CD4-positive, alpha-beta memory T cell (primary cell): ENCODE results near the gene ZNRF4. TPM values are rescaled to one million over a fixed set of nuclear protein-coding genes. Genes with fewer than 3 reads are reported as not detected.
"Not testable (repeated sequence)": the region's sequence is repeated elsewhere in the genome, so short reads cannot be mapped to it uniquely, and the experiment has no call there.

Experiments used
- CTCF ChIA-PET: fragments of 350-600 bp; sonication (Branson Sonifier 250); formaldehyde crosslinking; loops from one replicate; lab custom pipeline; 2021; ENCODE audit warnings: inconsistent platforms; ENCODE audit not compliant: partially characterized antibody; lab: Charles Lee
- POLR2A ChIA-PET: fragments of 350-600 bp; sonication (Branson Sonifier 250); formaldehyde crosslinking; loops from one replicate; lab custom pipeline; 2021; ENCODE audit not compliant: partially characterized antibody; lab: Charles Lee
- DNase-seq, 5 donors: peaks; one replicate each; pipeline versions ENCODE4 v3.0.0 to v3.0.0-alpha.2; 2020 to 2022; ENCODE audit warnings: mixed read lengths in 1 of 5
- H3K27ac ChIP-seq: one replicate; pipeline ENCODE4 v1.7.0; 2013; ENCODE audit warnings: low read depth, low read length
- H3K27me3 ChIP-seq: 2 replicates; pipeline ENCODE4 v1.7.0; 2013; ENCODE audit warnings: mild to moderate bottlenecking, low read length, moderate library complexity; ENCODE audit not compliant: insufficient read depth
- H3K36me3 ChIP-seq: 2 replicates; pipeline ENCODE4 v1.7.0; 2013; ENCODE audit warnings: mild to moderate bottlenecking, low read length, moderate library complexity; ENCODE audit not compliant: insufficient read depth
- H3K4me1 ChIP-seq: 2 replicates; pipeline ENCODE4 v1.7.0; 2013; ENCODE audit warnings: mild to moderate bottlenecking, low read length, moderate library complexity; ENCODE audit not compliant: insufficient read depth
- H3K4me3 ChIP-seq, 2 donors: one replicate each; pipeline ENCODE4 v1.7.0; 2013; ENCODE audit warnings: low read length in 2 of 2, mild to moderate bottlenecking in 1 of 2
- H3K9me3 ChIP-seq, 2 donors: one replicate each; pipeline ENCODE4 v1.7.0; 2013; ENCODE audit warnings: low read length in 2 of 2, control low read depth in 1 of 2; ENCODE audit not compliant: control insufficient read depth in 1 of 2
- H3K27ac Mint-ChIP-seq, 7 donors: one replicate each; pipeline ENCODE4 v1.8.0; 2020 to 2021; ENCODE audit warnings: mixed read lengths in 7 of 7, mild to moderate bottlenecking in 6 of 7, inconsistent platforms in 3 of 7, moderate library complexity in 3 of 7
- H3K27me3 Mint-ChIP-seq, 2 donors: one replicate each; pipeline ENCODE4 v1.8.0; 2020 to 2021; ENCODE audit warnings: mixed read lengths in 2 of 2
- H3K36me3 Mint-ChIP-seq, 2 donors: one replicate each; pipeline ENCODE4 v1.8.0; 2020 to 2021; ENCODE audit warnings: mixed read lengths in 2 of 2, inconsistent platforms in 1 of 2, mild to moderate bottlenecking in 1 of 2
- H3K4me1 Mint-ChIP-seq, 4 donors: one replicate each; pipeline ENCODE4 v1.8.0; 2020 to 2021; ENCODE audit warnings: mixed read lengths in 4 of 4, mild to moderate bottlenecking in 1 of 4
- H3K4me3 Mint-ChIP-seq, 8 donors: one replicate each; pipeline ENCODE4 v1.8.0; 2020 to 2021; ENCODE audit warnings: mixed read lengths in 8 of 8, mild to moderate bottlenecking in 7 of 8, moderate library complexity in 6 of 8, inconsistent platforms in 3 of 8
- H3K9me3 Mint-ChIP-seq, 8 donors: one replicate each; pipeline ENCODE4 v1.8.0; 2020 to 2021; ENCODE audit warnings: mixed read lengths in 8 of 8, mild to moderate bottlenecking in 5 of 8, inconsistent platforms in 3 of 8, moderate library complexity in 1 of 8
- intact Hi-C: fragments of 100-400 bp; cut with micrococcal nuclease; formaldehyde crosslinking; loops from one replicate; pipeline ENCODE4 v1.15.1; 2023
- polyA plus RNA-seq, 2 donors: library from polyadenylated mRNA; unstranded; fragments of 300-500 nt; fragmentation: Illumina TruSeq; gene quantifications; one replicate each; pipeline ENCODE4 v1.2.3, GENCODE V29; 2021
- total RNA-seq, 2 experiments: library from RNA; stranded (reverse); gene quantifications; one replicate each; pipeline ENCODE4 v1.2.3, GENCODE V29; 2021

Gene ZNRF4
- total and polyA plus RNA-seq, 4 experiments from 2014 or later: not detected

- Mint-ChIP-seq H3K27ac (no peak overlapping the region), H3K4me3 (no peak overlapping the region), H3K4me1 (no peaks in the 10 kb centered on the region), H3K9me3 (peaks cover 0 to 18% (median 9%) of the 10 kb centered on the region in 8 donors), H3K27me3 (peaks cover 6 to 36% of the 10 kb centered on the region in 2 donors), H3K36me3 (no peaks in the 10 kb centered on the region)
- Histone ChIP-seq H3K4me3 (no peak overlapping the region), H3K27ac (no peak overlapping the region), H3K4me1 (no peaks in the 10 kb centered on the region), H3K27me3 (no peaks in the 10 kb centered on the region), H3K9me3 (no peaks in the 10 kb centered on the region), H3K36me3 (no peaks in the 10 kb centered on the region)
- no peak for DNase-seq
- ChIA-PET CTCF (no interaction called here), POLR2A (no interaction called here)
- intact Hi-C loops: loop anchor here (5.0 kb wide), 1 partner anchor 437 kb away; no protein-coding TSS in a partner anchor
Measured at GRCh38 chr19:5484398-5485285, 29.4 kb downstream of the ZNRF4 start.

- Mint-ChIP-seq H3K36me3 (no peaks in the 10 kb centered on the region), H3K4me1 (no peaks in the 10 kb centered on the region), H3K27me3 (peaks cover 8 to 37% of the 10 kb centered on the region in 2 donors), H3K9me3 (peaks cover 0 to 15% (median 8%) of the 10 kb centered on the region in 8 donors), H3K4me3 (no peak overlapping the region), H3K27ac (no peak overlapping the region)
- Histone ChIP-seq H3K4me1 (no peaks in the 10 kb centered on the region), H3K36me3 (no peaks in the 10 kb centered on the region), H3K27ac (no peak overlapping the region), H3K9me3 (no peaks in the 10 kb centered on the region), H3K4me3 (no peak overlapping the region), H3K27me3 (no peaks in the 10 kb centered on the region)
- ChIA-PET CTCF (no interaction called here), POLR2A (no interaction called here)
- intact Hi-C loops: no loop called here
- DNase-seq: no peak
Measured at GRCh38 chr19:5485286-5485636, 30.0 kb downstream of the ZNRF4 start.

GRCh38 chr19:5485658-5486057, 30.4 kb downstream of the ZNRF4 start:
- intact Hi-C loops, H3K4me3 Mint-ChIP-seq, H3K36me3 ChIP-seq, POLR2A ChIA-PET, H3K4me3 ChIP-seq, H3K27ac ChIP-seq, H3K4me1 ChIP-seq, H3K4me1 Mint-ChIP-seq, H3K36me3 Mint-ChIP-seq, H3K27me3 ChIP-seq, DNase-seq, H3K9me3 ChIP-seq, H3K27ac Mint-ChIP-seq, CTCF ChIA-PET: not testable (repeated sequence)
- H3K27me3 Mint-ChIP-seq: peaks cover 8 to 36% of the 10 kb centered on the region in 2 donors
- H3K9me3 Mint-ChIP-seq: peaks cover 0 to 14% (median 6%) of the 10 kb centered on the region in 8 donors

DNA sequence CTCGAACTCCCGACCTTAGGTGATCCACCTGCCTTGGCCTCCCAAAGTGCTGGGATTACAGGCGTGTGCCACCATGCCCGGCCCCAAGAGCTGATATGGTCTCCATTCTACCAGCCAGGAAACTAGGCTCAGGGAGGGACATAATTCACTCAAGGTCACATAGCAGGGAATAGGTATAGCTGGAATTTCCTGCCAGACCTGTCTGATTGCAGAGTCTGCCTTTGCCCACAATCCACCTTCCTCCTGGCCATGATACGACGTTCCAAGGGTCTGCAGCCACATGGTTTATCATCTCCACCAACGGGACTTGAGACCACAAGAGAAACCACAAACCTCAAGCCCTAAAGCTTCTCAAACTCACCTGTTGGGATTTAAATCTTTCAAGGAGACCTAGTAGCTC, 32.0 kb downstream of the ZNRF4 start:
- H3K4me1 ChIP-seq: no peaks in the 10 kb centered on the region
- H3K36me3 ChIP-seq: no peaks in the 10 kb centered on the region
- no peak for DNase-seq
- no peaks in the 10 kb centered on the region for H3K4me1 Mint-ChIP-seq
- H3K27me3 ChIP-seq: peaks cover 3% of the 10 kb centered on the region
- H3K36me3 Mint-ChIP-seq: no peaks in the 10 kb centered on the region
- H3K27me3 Mint-ChIP-seq: peaks cover 11 to 38% of the 10 kb centered on the region in 2 donors
- no peak overlapping the region for H3K4me3 ChIP-seq
- CTCF ChIA-PET: no interaction called here
- H3K4me3 Mint-ChIP-seq: no peak overlapping the region
- intact Hi-C loops: no loop called here
- peaks cover 0 to 7% (median 4%) of the 10 kb centered on the region in 8 donors for H3K9me3 Mint-ChIP-seq
- no peak overlapping the region for H3K27ac Mint-ChIP-seq
- H3K9me3 ChIP-seq: no peaks in the 10 kb centered on the region
- POLR2A ChIA-PET: no interaction called here
- H3K27ac ChIP-seq: no peak overlapping the region

- intact Hi-C loops: no loop called here
- no peaks in the 10 kb centered on the region for H3K9me3 Mint-ChIP-seq
- no peak overlapping the region for H3K4me3 Mint-ChIP-seq
- Histone ChIP-seq H3K9me3 (no peaks in the 10 kb centered on the region), H3K4me3 (no peak overlapping the region), H3K27me3 (peaks cover 8% of the 10 kb centered on the region), H3K36me3 (no peaks in the 10 kb centered on the region), H3K4me1 (no peaks in the 10 kb centered on the region), H3K27ac (no peak overlapping the region)
- ChIA-PET POLR2A (no interaction called here), CTCF (no interaction called here)
- H3K27me3 Mint-ChIP-seq: peaks cover 16 to 34% of the 10 kb centered on the region in 2 donors
- peaks cover 0 to 5% (median 1%) of the 10 kb centered on the region in 4 donors for H3K4me1 Mint-ChIP-seq
- no peak overlapping the region for H3K27ac Mint-ChIP-seq
- no peaks in the 10 kb centered on the region for H3K36me3 Mint-ChIP-seq
- DNase-seq: no peak
Measured at GRCh38 chr19:5489551-5489950, 34.3 kb downstream of the ZNRF4 start.

DNA sequence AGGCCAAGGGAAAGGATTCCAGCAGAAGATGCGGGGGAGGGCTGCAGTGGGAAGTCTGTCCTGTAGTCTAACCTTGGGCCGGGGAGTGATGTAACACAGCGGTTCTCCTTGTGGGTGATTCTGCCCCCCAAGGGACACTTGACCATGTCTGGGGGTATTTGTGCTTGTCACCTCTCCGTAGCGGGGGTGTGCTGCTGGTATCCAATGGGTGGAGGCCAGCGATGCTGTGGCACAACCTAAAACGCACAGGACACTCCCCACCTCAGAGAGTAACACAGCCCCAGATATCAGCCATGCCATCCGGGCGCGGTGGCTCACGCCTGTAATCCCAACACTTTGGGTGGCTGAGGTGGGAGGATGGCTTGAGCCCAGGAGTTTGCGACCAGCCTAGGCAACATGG, 36.3 kb downstream of the ZNRF4 start:
- Histone ChIP-seq H3K27ac (no peak overlapping the region), H3K27me3 (peaks cover 8% of the 10 kb centered on the region), H3K4me1 (no peaks in the 10 kb centered on the region), H3K9me3 (no peaks in the 10 kb centered on the region), H3K36me3 (no peaks in the 10 kb centered on the region), H3K4me3 (no peak overlapping the region)
- no peak for DNase-seq
- H3K36me3 Mint-ChIP-seq: no peaks in the 10 kb centered on the region
- peaks cover 24 to 31% of the 10 kb centered on the region in 2 donors for H3K27me3 Mint-ChIP-seq
- no peaks in the 10 kb centered on the region for H3K9me3 Mint-ChIP-seq
- ChIA-PET CTCF (no interaction called here), POLR2A (no interaction called here)
- H3K4me3 Mint-ChIP-seq: no peak overlapping the region
- H3K4me1 Mint-ChIP-seq: peaks cover 0 to 5% (median 1%) of the 10 kb centered on the region in 4 donors
- intact Hi-C loops: no loop called here
- H3K27ac Mint-ChIP-seq: no peak overlapping the region

DNA sequence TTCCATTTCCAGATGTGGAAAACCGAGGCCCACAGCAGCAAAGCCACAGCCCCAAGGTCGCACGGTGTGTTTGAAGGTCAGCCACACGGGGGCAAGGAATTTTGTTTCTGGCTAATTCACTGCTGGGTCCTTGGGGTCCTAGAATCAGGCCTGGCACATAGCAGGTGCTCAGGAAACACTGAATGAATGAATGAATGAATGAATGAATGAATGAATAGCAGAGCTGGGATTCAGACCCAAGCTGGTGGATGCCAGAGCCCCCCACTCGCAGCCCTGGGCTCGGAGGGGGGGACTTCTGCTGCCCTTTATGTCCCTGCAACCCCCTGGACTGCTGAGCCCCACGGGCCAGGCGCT, 37.0 kb downstream of the ZNRF4 start:
- peaks cover 29 to 30% of the 10 kb centered on the region in 2 donors for H3K27me3 Mint-ChIP-seq
- H3K36me3 ChIP-seq: no peaks in the 10 kb centered on the region

More for the DNA sequence above, 37.0 kb downstream of the ZNRF4 start:
- Mint-ChIP-seq H3K36me3 (no peaks in the 10 kb centered on the region), H3K27ac (no peak overlapping the region), H3K4me3 (no peak overlapping the region), H3K4me1 (peaks cover 0 to 5% (median 1%) of the 10 kb centered on the region in 4 donors), H3K9me3 (no peaks in the 10 kb centered on the region)
- Histone ChIP-seq H3K27me3 (peaks cover 8% of the 10 kb centered on the region), H3K27ac (no peak overlapping the region), H3K4me3 (no peak overlapping the region), H3K9me3 (no peaks in the 10 kb centered on the region), H3K4me1 (no peaks in the 10 kb centered on the region)
- ChIA-PET CTCF (no interaction called here), POLR2A (no interaction called here)
- intact Hi-C loops: no loop called here
- no peak for DNase-seq
